ENCODE data around the gene RAB40C.

DNA sequence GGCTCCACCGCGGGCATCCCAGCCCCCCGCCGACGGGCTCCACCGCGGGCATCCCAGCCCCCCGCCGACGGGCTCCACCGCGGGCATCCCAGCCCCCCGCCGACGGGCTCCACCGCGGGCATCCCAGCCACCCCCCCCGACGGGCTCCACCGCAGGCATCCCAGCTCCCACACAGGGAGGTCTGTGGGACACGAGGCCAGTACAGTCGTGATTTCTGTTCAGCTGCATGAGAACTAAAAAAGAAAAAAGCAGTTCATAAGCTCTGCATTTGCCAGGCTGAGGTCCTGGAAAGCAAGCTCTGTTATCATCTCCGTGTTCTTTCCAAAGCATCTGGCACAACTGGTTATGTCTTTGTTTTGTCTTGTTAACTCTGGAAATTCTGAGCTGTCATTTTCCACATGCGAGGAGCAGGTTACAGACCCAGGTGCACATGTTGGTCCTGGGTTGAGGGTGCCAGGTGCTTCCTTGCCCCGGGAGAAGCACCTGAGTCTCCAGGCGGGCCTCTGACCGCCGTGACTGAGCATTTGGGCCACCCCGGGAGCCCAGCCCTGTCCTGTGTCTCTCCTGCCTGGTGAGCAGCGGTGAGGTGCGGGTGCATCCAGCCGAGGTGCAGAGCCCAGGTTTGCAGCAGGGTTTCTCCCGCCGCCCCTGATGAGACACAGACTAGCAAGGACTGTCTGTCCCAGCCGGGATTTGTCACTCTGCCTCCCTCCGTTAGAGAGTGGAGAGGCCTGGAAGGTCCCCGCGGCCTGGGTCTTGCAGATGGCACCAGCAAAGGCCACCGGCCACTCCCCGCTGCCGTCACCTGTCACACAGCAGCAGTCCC is 31.0 kb downstream of the RAB40C start:
- TF ChIP-seq CTCF (IDR thresholded peaks at IDR 0.05; ENCODE audit: low read depth, low read length, missing input control), result no peak
- no peak for TF ChIP-seq FOXA1 (IDR thresholded peaks at IDR 0.05)
- TF ChIP-seq YY1 (IDR thresholded peaks at IDR 0.05), result no peak
- no peak for TF ChIP-seq MAX (IDR thresholded peaks at IDR 0.05)
- no peak for TF ChIP-seq TAF1 (conservative IDR thresholded peaks at IDR 0.05)
- TF ChIP-seq, protein P1, sequence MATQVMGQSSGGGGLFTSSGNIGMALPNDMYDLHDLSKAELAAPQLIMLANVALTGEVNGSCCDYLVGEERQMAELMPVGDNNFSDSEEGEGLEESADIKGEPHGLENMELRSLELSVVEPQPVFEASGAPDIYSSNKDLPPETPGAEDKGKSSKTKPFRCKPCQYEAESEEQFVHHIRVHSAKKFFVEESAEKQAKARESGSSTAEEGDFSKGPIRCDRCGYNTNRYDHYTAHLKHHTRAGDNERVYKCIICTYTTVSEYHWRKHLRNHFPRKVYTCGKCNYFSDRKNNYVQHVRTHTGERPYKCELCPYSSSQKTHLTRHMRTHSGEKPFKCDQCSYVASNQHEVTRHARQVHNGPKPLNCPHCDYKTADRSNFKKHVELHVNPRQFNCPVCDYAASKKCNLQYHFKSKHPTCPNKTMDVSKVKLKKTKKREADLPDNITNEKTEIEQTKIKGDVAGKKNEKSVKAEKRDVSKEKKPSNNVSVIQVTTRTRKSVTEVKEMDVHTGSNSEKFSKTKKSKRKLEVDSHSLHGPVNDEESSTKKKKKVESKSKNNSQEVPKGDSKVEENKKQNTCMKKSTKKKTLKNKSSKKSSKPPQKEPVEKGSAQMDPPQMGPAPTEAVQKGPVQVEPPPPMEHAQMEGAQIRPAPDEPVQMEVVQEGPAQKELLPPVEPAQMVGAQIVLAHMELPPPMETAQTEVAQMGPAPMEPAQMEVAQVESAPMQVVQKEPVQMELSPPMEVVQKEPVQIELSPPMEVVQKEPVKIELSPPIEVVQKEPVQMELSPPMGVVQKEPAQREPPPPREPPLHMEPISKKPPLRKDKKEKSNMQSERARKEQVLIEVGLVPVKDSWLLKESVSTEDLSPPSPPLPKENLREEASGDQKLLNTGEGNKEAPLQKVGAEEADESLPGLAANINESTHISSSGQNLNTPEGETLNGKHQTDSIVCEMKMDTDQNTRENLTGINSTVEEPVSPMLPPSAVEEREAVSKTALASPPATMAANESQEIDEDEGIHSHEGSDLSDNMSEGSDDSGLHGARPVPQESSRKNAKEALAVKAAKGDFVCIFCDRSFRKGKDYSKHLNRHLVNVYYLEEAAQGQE (IDR thresholded peaks at IDR 0.05), result no peak
- TF ChIP-seq, protein P2, sequence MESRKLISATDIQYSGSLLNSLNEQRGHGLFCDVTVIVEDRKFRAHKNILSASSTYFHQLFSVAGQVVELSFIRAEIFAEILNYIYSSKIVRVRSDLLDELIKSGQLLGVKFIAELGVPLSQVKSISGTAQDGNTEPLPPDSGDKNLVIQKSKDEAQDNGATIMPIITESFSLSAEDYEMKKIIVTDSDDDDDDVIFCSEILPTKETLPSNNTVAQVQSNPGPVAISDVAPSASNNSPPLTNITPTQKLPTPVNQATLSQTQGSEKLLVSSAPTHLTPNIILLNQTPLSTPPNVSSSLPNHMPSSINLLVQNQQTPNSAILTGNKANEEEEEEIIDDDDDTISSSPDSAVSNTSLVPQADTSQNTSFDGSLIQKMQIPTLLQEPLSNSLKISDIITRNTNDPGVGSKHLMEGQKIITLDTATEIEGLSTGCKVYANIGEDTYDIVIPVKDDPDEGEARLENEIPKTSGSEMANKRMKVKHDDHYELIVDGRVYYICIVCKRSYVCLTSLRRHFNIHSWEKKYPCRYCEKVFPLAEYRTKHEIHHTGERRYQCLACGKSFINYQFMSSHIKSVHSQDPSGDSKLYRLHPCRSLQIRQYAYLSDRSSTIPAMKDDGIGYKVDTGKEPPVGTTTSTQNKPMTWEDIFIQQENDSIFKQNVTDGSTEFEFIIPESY (IDR thresholded peaks at IDR 0.05), result no peak
- no peak for TF ChIP-seq EGR1 (IDR thresholded peaks at IDR 0.05; ENCODE audit: low read depth in 2 of 2)

All from liver (tissue), 3 donors.